Raji (cell line): ENCODE measurements around the gene MIX23.

Experiments
- POLR2A ChIP-seq: IDR thresholded peaks from 2 replicates; pipeline ENCODE4 v1.6.1; 2011; ENCODE audit warnings: low read depth, low read length, control low read depth; ENCODE audit not compliant: insufficient read depth

Gene MIX23

DNA sequence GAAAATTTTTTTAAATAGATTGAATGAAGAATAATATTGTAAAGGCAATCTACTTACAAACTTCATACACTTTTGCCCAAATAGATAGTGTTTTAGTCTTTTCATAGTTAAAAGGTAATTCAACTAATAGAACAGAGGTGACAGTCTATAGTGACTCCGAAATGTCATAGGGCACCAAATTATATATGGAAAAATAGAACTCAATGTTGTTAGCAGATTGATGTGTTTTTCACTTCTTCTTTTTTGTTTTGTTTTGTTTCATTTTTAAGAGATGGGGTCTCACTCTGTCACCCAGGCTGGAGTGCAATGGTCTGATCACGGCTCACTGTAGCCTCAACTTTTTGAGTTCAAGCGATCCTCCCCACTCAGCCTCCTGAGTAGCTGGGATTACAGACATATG is 57.3 kb downstream of the MIX23 start:
- TF ChIP-seq POLR2A: no peak

DNA sequence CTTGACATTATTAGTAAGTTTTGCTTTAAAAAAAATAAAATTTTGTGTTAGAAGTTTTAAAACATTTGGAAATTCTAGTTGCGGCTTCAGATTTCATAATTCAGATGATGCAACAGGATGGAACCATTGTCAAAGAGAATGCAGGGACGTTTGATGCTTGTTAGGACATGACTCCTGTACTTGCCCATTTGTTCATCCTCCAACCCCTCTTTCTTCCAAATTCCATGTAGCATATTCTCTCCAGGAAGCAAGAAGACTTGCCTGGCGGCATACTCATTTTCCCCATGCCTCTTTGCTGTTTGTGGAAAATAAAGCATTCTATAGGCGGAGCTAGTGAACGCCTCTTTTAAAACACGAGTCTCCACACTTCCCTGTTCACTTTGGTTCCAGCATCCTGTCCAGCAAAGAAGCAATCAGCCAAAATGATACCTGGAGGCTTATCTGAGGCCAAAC is 58.1 kb downstream of the MIX23 start, which contains the start of gene CSTA:
Gene CSTA, plus strand, starts transcription at position 378 of the 453 bp plus-strand sequence. Its CDS starts 45 bp downstream, at position 423.
- no peak for TF ChIP-seq POLR2A

DNA sequence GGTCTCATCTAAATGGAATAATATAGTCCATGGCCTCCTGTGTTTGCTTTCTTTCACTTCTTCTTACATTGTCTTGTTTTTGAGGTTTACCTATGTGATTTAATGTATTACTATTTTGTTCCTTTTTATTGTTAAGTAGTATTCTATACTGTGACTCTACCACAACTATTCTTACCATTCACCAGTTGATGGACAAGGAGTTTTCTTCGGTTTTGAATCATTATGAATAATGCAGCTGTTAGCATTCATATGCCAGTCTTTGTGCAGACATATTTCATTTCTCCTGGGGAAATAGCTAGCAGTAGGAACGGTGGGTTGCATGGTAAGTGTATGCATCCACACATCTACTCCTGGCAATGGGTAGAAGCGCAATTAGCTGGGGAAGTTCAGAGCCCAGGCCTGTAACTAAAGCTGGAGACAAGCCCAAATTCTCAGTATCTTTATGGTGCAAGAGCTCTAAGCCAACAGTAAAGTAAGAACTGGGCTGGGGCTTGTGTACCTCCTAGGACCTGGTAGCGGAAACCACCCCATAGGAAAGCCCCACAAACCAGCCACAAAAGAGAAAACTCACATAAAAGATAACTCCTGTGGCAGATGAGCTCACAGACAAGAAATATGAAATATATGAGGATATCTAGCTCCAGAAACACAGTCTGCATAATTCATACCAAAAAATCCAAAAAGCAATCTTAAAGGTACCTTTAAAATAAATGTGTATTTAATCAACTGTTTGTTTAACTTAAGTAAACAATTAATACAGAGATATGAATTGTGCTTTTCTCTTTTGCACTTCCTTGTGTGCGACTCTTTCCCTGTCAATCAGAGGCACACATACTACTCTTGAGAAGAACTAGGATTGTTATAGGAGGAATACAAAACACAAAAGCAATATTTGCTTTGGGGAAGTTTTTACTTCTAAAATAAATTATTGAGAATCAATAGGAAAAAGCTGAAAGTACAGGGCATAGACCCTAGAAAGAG is 60.6 kb downstream of the MIX23 start:
- no peak for TF ChIP-seq POLR2A

DNA sequence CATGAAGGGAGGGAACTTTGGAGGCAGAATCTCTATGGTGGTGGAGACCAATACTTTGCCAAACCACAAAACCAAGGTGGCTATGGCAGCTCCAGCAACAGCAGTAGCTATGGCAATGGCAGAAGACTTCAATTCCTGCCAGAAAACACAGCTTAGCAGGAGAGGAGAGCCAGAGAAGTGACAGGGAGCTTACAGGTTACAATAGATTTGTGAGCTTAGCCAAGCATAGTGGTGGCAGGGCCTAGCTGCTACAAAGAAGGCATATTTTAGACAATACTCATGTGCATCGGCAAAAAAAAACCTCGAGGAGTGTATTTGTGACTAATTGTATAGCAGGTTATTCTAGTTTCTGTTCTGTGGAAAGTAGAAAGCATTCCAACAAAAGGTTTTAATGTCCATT is 64.4 kb downstream of the MIX23 start:
- TF ChIP-seq POLR2A: no peak

- no peak for TF ChIP-seq POLR2A
Measured at GRCh38 chr3:122316368-122316767, 66.7 kb downstream of the MIX23 start.

DNA sequence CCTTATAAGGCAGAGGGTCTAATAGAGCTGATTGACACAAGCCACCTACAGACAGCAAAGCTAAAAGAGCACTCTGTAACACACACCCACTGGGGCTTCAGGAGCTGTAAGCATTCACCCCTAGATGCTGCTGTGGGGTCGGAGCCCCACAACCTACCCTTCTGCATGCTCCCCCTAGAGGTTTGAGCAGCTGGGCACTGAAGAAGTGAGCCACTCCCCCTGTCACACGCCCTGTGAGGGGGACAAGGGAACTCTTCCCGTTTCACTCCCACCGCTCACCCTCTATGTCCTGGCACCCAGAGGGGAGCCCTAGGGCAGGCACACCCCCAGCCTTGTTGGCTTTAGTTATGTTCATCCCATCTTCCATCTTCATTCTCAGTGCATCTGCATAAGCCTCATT is 67.4 kb downstream of the MIX23 start:
- no peak for TF ChIP-seq POLR2A

DNA sequence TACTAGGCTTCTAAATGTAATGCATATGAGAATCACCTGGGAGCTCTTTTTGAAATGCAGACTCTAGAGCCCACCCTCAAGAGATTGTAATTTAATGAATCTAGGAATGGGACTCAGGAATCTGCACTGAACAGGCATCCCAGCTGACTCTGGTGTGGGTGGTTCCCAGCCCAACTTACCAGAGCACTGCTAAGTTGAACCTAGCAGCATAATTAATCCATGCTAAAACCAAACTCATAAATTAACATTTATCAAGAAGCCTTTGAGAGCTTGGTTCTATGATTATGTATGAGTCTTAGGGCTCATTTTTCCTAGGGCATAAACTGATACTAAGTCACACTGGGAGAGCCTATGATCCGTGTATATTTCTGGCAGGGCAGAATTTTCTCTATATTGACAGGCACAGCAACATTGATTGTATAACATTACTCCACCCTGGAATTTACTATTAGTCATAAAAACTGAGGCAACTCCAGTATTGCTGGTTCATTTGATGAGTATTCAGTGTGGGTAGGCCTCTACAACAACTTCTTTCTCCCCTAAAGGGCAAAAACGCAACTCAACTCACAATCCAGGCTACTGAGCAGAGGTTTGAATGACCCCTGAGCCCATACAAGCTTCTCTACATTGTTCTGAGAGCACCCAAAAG is 68.7 kb downstream of the MIX23 start:
- TF ChIP-seq POLR2A: no peak

DNA sequence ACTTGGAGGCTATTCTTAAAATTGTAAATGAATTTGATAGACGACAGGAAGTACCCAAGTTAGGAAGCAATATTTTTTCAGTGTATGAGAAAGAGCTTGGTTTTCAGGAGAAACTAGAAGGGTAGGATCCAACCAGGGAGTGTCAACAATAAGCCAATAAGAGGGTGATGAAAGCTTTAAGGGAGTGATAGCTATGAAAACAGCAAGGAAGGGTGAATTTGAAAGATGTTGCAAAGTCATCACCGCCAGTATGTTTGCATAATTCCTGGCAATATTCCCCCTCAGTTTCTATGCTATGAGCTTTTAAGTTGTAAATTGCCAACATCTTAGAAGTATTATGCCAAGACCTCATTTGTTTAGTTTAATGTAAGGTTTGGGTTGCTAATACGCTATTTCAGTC is 69.8 kb downstream of the MIX23 start:
- no peak for TF ChIP-seq POLR2A

DNA sequence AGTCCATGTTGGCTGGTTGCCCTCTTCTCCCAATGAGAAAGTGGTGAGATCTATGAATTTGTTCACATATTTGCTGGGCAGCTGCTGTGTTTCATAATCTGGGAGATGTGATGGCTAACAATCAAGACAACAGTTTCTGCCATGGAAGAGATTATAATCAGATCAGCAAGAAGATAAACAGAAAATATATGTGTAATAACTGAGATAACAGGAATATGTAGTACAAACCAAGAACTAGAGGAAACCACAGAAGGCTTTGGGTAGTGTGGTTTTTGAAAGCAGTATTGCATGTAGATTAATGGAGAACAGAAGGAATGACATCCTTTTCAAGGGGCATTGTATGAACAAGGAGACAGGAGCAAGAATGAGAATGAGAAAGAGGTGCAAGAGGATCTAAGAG is 70.2 kb downstream of the MIX23 start:
- TF ChIP-seq POLR2A: no peak

- no peak for TF ChIP-seq POLR2A
Measured at GRCh38 chr3:122310361-122310760, 72.7 kb downstream of the MIX23 start.
